GM19043 (cell line): ENCODE results near the gene SYT14.
"Not testable (repeated sequence)": the region's sequence is repeated elsewhere in the genome, so short reads cannot be mapped to it uniquely, and the experiment has no call there.

Experiments
- ATAC-seq: cut with Tn5 transposase; IDR thresholded peaks from one replicate; pipeline ENCODE4 v1.9.1; 2021; ENCODE audit warnings: low read depth; ENCODE audit not compliant: unreplicated experiment

Gene SYT14

GRCh38 chr1:209931141-209931540 is 6.9 kb upstream of the SYT14 start:
- no peak for ATAC-seq

GRCh38 chr1:209936125-209936524 is 1.9 kb upstream of the SYT14 start:
- no peak for ATAC-seq

GRCh38 chr1:209945377-209945776 is 7.4 kb downstream of the SYT14 start:
- ATAC-seq = no peak

- ATAC-seq = no peak
These were observed 10.1 kb downstream of the SYT14 start for GRCh38 chr1:209948155-209948554.

- no peak for ATAC-seq
These were observed 18.1 kb downstream of the SYT14 start for GRCh38 chr1:209956116-209956515.

- ATAC-seq = no peak
These were observed 21.6 kb downstream of the SYT14 start for GRCh38 chr1:209959623-209960022.

GRCh38 chr1:209960926-209961325 is 22.9 kb downstream of the SYT14 start:
- no peak for ATAC-seq

GRCh38 chr1:209962388-209962787 is 24.4 kb downstream of the SYT14 start:
- ATAC-seq = no peak

- ATAC-seq = no peak
These were observed 24.8 kb downstream of the SYT14 start for GRCh38 chr1:209962856-209963255.

- no peak for ATAC-seq
These were observed 28.0 kb downstream of the SYT14 start for GRCh38 chr1:209965996-209966395.

- not testable (repeated sequence) for ATAC-seq
These were observed 40.7 kb downstream of the SYT14 start for GRCh38 chr1:209978721-209979120.

- no peak for ATAC-seq
These were observed 45.9 kb downstream of the SYT14 start for GRCh38 chr1:209983953-209984352.

- ATAC-seq = no peak
These were observed 47.0 kb downstream of the SYT14 start for GRCh38 chr1:209985002-209985401.

GRCh38 chr1:209988706-209989105 is 50.7 kb downstream of the SYT14 start:
- no peak for ATAC-seq

- ATAC-seq = no peak
These were observed 51.5 kb downstream of the SYT14 start for GRCh38 chr1:209989525-209989924.

GRCh38 chr1:209993061-209993830 is 55.2 kb downstream of the SYT14 start:
- ATAC-seq = no peak

GRCh38 chr1:209996348-209996747 is 58.3 kb downstream of the SYT14 start:
- ATAC-seq = no peak

GRCh38 chr1:209999005-209999404 is 61.0 kb downstream of the SYT14 start:
- ATAC-seq = no peak

- no peak for ATAC-seq
These were observed 63.7 kb downstream of the SYT14 start for GRCh38 chr1:210001751-210002150.

GRCh38 chr1:210003501-210003900 is 65.5 kb downstream of the SYT14 start:
- no peak for ATAC-seq

- ATAC-seq = no peak
These were observed 72.1 kb downstream of the SYT14 start for GRCh38 chr1:210010161-210010560.

- no peak for ATAC-seq
These were observed 83.3 kb downstream of the SYT14 start for GRCh38 chr1:210021145-210021860.
